Smooth muscle cell (in vitro differentiated cells): ENCODE data around the gene IL1A. TPM values are rescaled to one million over a fixed set of nuclear protein-coding genes. Genes with fewer than 3 reads are reported as not detected.

Experiments
- DNase-seq: peaks from one replicate; lab custom pipeline; 2025; ENCODE audit not compliant: unreplicated experiment; lab: John Stamatoyannopoulos, UW
- H2AFZ ChIP-seq: fragments of 200-600 bp; sonication (generic); 2 replicates; pipeline ENCODE4 v1.6.0; 2016; ENCODE audit warnings: antibody characterized with exemption, low read depth, mild to moderate bottlenecking
- H3F3A ChIP-seq: fragments of 200-600 bp; sonication (generic); 2 replicates; pipeline ENCODE4 v1.6.0; 2017; ENCODE audit warnings: antibody characterized with exemption, low read depth
- H3K27ac ChIP-seq: fragments of 200-600 bp; sonication (generic); 2 replicates; pipeline ENCODE4 v1.5.1; 2016; ENCODE audit warnings: low read depth, mild to moderate bottlenecking
- H3K27me3 ChIP-seq: fragments of 200-600 bp; sonication (generic); 2 replicates; pipeline ENCODE4 v1.6.1; 2016; ENCODE audit warnings: low read depth, mild to moderate bottlenecking
- H3K36me3 ChIP-seq: fragments of 200-600 bp; sonication (generic); 2 replicates; pipeline ENCODE4 v1.5.1; 2016; ENCODE audit warnings: low read depth
- H3K4me1 ChIP-seq: fragments of 200-600 bp; sonication (generic); 2 replicates; pipeline ENCODE4 v1.5.1; 2016; ENCODE audit warnings: low read depth
- H3K4me2 ChIP-seq: fragments of 200-600 bp; sonication (generic); 2 replicates; pipeline ENCODE4 v1.6.0; 2016; ENCODE audit warnings: mild to moderate bottlenecking
- H3K4me3 ChIP-seq: fragments of 200-600 bp; sonication (generic); 2 replicates; pipeline ENCODE4 v1.5.1; 2016; ENCODE audit warnings: mild to moderate bottlenecking
- H3K79me2 ChIP-seq: fragments of 200-600 bp; sonication (generic); 2 replicates; pipeline ENCODE4 v1.6.0; 2016; ENCODE audit warnings: low read depth, mild to moderate bottlenecking
- H3K9ac ChIP-seq: fragments of 200-600 bp; sonication (generic); 2 replicates; pipeline ENCODE4 v1.6.0; 2016; ENCODE audit warnings: low read depth
- H3K9me3 ChIP-seq: fragments of 200-600 bp; sonication (generic); replicated peaks from 2 replicates; pipeline ENCODE4 v1.5.1; 2016; ENCODE audit warnings: low read depth
- H4K20me1 ChIP-seq: fragments of 200-600 bp; sonication (generic); 2 replicates; pipeline ENCODE4 v1.6.0; 2016; ENCODE audit warnings: low read depth
- CTCF ChIP-seq: fragments of 200-600 bp; sonication (generic); IDR thresholded peaks from 2 replicates; pipeline ENCODE4 v1.5.1; 2017; ENCODE audit warnings: borderline replicate concordance, mild to moderate bottlenecking, antibody characterized with exemption; ENCODE audit not compliant: insufficient read depth, poor library complexity, severe bottlenecking
- WGBS: methylation state at CpG from one replicate; pipeline ENCODE4 v1.1.7; 2016; ENCODE audit warnings: low lambda C conversion rate; 5-methylcytosine and 5-hydroxymethylcytosine counted together
- polyA plus RNA-seq: library from polyadenylated mRNA; unstranded; fragments of >200 nt; fragmentation: Nextera tagmentation; extraction: Ambion mirVana; gene quantifications from 2 replicates; pipeline ENCODE4 v1.2.1, GENCODE V29; 2016
- total RNA-seq: library from RNA; depleted of rRNA; stranded (reverse); fragments of >200 nt; gene quantifications from 2 replicates; pipeline ENCODE4 v1.2.3, GENCODE V29; 2014

IL1A gene
- total and polyA plus RNA-seq, 2 experiments from 2014 or later, result 1.4 to 6.4 TPM

GRCh38 chr2:112762276-112762675 lies 22.0 kb downstream of the IL1A start:
- Histone ChIP-seq H3K4me2 (no peak overlapping the region), H3K27me3 (no peaks in the 10 kb centered on the region), H3K9me3 (no peaks in the 10 kb centered on the region), H3K27ac (no peak overlapping the region), H3K4me1 (peaks cover 9% of the 10 kb centered on the region), H3K4me3 (no peak overlapping the region), H3K9ac (no peak overlapping the region), H3K36me3 (no peaks in the 10 kb centered on the region), H4K20me1 (no peaks in the 10 kb centered on the region), H3K79me2 (peaks cover 27% of the 10 kb centered on the region), H2AFZ (no peak overlapping the region), H3F3A (no peaks in the 10 kb centered on the region)
- 88% methylated on average over 4 of the region's 4 CpGs for WGBS
- no peak for DNase-seq
- TF ChIP-seq CTCF, result no peak

- Histone ChIP-seq H3K27ac (no peak overlapping the region), H3K36me3 (peaks cover 4% of the 10 kb centered on the region), H3K4me1 (peaks cover 9% of the 10 kb centered on the region), H3K4me2 (no peak overlapping the region), H3F3A (no peaks in the 10 kb centered on the region), H3K4me3 (no peak overlapping the region), H2AFZ (peak overlapping the region; percentile 12), H3K9ac (no peak overlapping the region), H3K27me3 (no peaks in the 10 kb centered on the region), H3K9me3 (no peaks in the 10 kb centered on the region), H4K20me1 (no peaks in the 10 kb centered on the region), H3K79me2 (peaks cover 27% of the 10 kb centered on the region)
- TF ChIP-seq CTCF, result no peak
- DNase-seq, result no peak
- 81% methylated on average over 1 of the region's 1 CpG for WGBS
These were observed 24.1 kb downstream of the IL1A start for GRCh38 chr2:112760149-112760548.

GRCh38 chr2:112758711-112759110 lies 25.6 kb downstream of the IL1A start:
- DNase-seq, result no peak
- WGBS, result 93% methylated on average over 2 of the region's 2 CpGs
- H3K4me3 ChIP-seq, result no peak overlapping the region
- no peak overlapping the region for H3K27ac ChIP-seq
- H3K4me2 ChIP-seq, result no peak overlapping the region
- H3F3A ChIP-seq, result no peaks in the 10 kb centered on the region
- no peaks in the 10 kb centered on the region for H3K9me3 ChIP-seq
- peaks cover 6% of the 10 kb centered on the region for H3K4me1 ChIP-seq
- no peaks in the 10 kb centered on the region for H4K20me1 ChIP-seq
- H3K9ac ChIP-seq, result no peak overlapping the region
- peaks cover 23% of the 10 kb centered on the region for H3K79me2 ChIP-seq
- no peak overlapping the region for H2AFZ ChIP-seq
- peaks cover 4% of the 10 kb centered on the region for H3K36me3 ChIP-seq
- no peak for TF ChIP-seq CTCF
- no peaks in the 10 kb centered on the region for H3K27me3 ChIP-seq

- H3K9ac ChIP-seq, result no peak overlapping the region
- no peaks in the 10 kb centered on the region for H3K9me3 ChIP-seq
- no peak overlapping the region for H2AFZ ChIP-seq
- TF ChIP-seq CTCF, result no peak
- WGBS, result 97% methylated on average over 3 of the region's 3 CpGs
- H3K4me2 ChIP-seq, result no peak overlapping the region
- no peak overlapping the region for H3K4me3 ChIP-seq
- H3K27ac ChIP-seq, result no peak overlapping the region
- peaks cover 10% of the 10 kb centered on the region for H3K79me2 ChIP-seq
- peaks cover 4% of the 10 kb centered on the region for H3K36me3 ChIP-seq
- no peak for DNase-seq
- no peaks in the 10 kb centered on the region for H3F3A ChIP-seq
- no peaks in the 10 kb centered on the region for H4K20me1 ChIP-seq
- no peaks in the 10 kb centered on the region for H3K4me1 ChIP-seq
- H3K27me3 ChIP-seq, result no peaks in the 10 kb centered on the region
These were observed 27.0 kb downstream of the IL1A start for GRCh38 chr2:112757265-112757664.
